NCI-H1930 (cell line): ENCODE results near the gene AKT3.

Experiments used
- DNase-seq, 2 experiments: peaks; one replicate each; lab custom pipeline; 2025; lab: John Stamatoyannopoulos, UW

The AKT3 gene

DNA sequence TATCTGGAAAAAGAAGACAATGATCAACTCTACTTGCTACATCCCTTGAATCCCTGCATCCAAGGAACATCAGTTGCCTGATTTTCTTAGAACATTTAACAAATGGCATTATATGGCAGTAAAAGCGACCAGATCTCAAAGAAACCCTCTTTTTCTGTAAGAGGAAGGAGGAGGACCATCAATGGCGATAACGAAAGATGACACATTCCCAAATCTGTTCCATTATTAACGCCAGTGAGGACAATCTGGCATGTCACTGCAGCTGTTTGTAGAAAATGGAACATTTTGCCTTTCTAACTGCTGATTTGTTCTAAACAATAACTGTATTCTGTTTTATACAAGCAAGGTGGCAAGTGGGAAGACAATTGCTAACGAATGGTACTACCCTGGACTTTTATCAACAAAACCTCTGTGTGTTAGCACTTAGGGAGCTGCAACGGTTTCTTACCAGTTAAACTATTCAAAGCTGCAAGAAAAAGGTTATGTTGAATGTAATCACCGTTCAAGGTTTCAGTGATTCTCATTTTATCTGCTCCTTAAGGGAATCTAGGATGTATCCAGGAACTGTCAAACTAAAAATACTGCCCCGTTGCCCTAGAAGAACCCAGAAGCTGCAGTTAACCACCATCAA, 342.3 kb downstream of the AKT3 start:
- no peak for DNase-seq

DNA sequence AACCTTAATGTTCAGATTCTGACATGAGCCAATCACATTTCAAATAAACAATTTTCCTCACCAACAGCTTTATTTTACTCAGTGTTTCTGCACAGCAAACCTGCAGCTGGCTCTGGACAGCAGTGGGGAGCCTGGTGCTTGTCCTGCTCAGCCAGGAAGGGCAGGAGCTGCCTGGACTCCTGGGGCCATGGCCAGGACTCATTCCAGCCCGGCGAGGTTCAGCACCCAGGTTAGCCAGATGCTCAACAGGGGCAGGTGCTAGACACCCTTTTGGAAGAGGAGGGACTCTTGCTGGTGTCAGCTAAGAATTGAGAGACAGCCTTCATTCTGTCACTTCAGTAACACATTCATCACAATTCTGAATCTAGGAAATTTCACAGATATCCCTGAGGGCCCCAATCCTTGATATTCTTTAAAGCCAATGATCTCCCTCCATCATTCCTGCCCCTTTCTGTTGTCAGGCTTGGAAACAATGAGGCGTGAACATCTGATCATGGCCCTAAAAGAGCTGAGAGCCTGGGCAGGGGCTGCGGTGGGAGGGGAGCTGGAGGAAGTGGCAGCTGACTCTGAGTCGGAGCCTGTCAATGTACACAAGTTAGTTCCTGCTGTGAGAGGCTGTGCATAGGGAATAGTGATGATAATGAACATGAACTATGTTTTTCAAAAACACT, 342.9 kb downstream of the AKT3 start:
- no peak for DNase-seq

DNA sequence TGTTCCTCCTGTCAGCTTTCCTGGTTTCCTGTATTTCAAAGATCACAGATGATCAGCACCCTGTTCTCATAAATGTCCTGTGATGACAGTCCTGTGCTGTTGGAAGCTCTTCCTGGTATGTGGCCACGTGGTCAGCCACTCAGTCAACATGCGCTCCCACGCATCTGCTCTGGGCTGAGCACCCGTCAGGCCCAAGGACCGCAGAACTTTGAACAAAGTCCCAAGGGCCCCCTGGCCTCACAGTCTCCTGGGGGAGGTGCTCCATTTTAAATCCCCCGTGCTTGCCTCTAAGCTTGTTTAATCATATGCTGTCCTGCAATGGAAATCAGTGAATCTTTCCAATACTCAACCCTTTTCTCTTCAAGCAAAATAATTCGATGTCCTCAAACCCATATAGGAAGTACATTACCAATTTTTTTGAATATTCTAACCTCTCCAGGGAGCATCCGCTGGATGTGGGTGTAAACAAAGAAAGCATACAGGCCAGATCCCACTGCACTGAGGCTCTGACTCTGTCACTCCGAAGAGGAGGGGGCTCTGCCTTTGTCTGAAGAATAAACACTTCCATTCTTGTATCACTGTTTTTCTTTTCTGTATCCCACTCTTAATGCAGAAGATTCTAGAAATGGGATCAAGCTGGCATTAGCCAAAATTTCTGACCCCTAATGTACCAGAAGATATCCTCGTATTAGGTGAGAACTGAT, 343.9 kb downstream of the AKT3 start:
- DNase-seq = no peak

DNA sequence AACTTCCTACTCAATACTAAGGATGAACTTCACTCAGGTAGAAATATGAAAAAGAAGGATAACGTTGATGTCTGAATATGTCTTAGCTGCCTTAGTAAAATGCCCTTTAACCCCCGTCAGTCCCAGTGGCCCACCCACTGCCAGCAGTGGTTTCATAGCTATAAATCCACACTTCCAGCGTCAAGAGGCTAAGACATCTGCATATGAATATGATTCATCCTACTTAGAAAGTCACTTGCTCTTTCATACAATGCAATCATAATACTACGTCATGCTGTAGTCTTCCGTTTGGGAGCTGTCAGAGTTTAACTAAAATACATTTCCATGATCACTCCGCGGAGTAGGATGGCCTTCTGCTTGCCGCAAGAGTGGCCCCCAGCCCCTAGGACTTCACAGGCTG, 346.9 kb downstream of the AKT3 start:
- DNase-seq = no peak

DNA sequence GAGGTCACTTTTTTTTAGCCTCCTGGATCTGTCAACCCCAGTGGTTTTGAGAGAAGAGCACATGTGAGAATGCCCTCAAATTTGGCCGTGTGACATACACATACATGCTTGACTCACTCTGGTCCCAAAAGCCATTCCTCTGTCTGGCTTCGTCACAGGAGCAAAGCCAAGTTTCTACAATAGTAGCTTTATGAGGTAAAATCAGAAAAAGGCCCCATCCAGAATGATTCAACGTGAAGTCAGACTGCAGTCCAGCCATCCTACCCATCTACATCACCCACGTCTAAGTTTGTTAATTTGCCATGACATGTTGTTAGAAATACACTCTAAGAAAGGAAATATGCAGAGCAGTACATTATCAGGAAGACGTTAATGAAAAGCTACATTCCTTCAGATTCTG, 349.0 kb downstream of the AKT3 start:
- DNase-seq = no peak

DNA sequence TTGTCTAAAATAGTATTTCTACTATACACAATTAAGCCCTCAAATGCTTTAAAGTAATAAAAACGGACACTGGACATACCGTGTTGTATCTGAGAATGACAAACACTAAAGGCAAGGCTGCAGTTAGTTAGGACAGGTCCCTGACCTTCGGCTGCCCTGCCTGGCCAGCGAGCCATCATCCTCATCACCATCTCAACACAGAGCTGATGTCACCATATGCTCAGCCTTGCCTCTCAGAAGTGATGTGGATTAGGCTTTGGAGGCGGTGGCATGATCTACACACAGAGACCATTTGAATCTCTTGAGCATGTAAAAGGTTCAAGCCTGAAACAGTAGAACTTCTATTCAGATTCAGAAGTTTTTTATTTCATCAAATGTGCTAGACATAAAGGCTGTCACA, 349.5 kb downstream of the AKT3 start:
- no peak for DNase-seq

DNA sequence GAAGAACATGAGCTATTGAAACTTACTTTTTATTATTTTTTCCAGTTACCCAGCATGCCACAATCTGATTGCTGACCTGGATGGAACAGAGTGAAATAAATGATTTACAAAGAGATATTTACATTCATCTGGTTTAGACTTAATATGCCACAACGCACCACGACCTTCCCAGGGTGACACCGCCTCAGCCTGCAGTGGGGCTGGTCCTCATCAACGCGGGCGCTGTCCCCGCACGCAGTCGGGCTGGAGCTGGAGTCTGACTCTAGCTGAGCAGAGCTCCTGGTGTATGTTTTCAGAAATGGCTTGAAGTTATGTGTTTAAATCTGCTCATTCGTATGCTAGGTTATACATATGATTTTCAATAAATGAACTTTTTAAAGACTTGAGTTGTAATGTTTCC, 350.3 kb downstream of the AKT3 start:
- no peak for DNase-seq

DNA sequence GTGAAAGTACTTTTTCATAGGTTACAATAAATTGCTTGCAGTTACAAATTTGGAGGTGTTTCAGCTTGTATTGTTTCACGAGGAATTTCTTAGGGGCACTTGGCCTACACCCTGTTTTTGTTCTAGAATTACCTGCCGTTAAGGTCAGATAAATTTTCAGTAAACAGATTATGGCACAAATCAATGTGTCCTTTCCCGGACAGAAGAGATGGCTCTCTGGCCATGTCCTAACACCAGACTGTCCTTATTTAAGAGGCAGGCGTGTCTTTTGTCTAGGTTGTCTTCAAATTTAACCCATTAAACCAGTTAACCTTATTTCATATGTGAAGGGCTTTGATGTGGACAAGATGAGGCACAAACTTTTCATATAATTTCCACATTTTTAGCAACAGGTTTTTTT, 350.8 kb downstream of the AKT3 start:
- DNase-seq = no peak

DNA sequence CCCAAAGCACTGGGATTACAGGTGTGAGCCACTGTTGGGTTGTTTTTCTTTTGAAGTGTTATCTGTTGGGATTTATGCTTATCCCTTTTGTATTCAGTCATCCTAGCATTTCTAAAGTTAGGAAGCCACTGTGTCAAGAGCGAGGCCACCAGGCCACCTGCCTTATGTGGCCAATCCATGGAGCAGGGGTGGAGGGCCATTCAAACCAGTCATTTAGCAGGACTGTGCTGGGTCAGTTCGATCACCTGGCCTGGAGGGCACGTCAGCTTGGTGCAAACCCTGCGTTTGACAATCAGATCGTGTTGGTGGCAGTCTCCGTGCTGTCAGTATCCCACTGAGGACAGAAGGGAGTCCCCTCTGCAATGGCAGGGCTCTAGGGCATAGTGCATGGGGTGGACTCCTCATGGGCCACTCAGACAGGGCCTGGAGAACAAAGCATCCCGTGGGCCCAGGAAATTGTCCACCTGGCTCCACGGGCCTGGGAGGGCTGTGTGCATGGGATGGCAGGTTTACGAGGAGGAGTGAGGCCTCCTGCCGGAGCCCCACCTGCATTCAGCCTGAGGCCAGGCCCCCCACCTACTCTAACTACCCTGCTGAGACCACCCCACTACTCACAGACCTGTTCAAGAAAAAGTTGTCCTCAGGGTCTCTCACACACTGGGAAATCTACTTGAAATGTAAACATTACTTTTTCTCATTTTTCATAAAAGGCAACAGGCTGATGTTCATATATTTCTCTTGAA, 351.9 kb downstream of the AKT3 start:
- DNase-seq = no peak

DNA sequence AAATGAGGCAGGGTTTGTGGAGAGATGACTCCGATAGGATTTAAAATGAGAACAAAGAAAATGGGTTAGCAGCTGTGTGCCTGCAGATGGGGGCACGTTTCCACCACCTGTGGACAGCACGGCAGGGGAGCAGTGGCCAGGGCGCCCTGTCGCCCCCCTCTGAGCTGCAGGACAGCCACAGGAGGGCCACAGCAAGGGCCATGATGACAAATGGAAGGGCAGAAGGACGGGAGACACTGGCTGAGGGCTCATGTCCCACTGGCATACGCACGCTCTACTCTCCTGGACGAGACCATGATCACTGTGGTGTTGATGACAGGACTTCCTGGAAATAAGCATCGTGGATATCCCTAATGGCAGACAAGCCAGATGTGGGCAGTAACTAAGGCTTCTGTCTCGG, 353.2 kb downstream of the AKT3 start:
- no peak for DNase-seq

DNA sequence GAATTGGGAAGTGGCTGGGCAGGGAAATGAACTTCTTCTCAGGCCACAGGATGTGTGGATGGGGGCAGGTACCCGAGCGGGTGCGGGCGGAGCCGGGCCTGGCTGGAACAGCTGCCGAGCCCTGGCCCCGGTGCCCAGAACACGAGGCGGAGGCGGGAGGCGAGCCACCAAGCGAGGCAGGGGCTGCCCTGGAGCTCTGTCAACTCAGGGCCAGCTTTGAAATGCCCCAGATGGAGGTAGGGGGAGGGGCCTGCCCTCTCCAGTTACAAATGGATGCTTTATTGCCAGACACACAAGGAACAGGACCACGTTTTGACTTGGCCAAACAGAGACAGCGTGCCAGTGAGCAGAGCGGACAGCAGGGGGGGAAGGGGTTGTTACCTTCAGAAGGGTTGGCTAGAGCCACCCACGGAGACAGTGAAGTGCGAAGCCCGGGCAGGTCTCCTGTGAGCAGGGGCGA, 353.8 kb downstream of the AKT3 start:
- no peak for DNase-seq

DNA sequence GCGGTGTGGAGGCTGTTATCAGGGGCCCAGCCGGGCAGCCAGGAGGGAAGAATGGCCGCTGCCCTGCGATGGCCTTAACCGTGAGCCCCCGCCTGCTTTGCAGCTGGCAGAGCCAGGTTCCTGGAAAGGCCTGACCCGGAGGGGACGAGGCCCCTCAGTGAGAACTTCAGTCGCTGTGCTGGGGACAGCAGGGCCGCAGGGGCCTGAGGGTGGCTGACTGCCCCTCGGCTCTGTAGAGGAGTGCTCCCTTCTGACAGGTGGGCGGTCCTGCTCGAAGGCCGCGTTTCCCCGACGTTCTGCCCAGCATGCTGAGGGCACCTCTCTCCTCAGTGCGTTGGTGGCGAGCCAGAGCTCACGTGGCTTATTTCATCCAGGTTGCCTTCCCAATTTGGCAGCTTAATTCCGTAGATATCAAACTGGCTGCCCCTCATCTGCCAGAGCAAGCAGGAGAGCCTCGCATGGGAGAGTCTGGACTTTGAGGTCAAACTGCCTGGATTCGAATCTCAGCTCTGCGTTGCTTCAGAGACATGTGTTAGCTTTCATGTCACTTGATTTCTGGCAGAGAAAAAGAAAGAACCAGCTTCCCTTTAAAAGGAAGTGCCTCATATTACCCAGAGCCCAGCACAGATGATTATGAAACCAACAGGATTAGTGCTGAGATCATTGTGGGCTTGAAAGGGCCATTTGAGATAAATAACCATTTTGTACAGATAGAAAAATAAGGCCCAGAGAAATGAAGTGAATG, 354.4 kb downstream of the AKT3 start:
- DNase-seq = no peak

DNA sequence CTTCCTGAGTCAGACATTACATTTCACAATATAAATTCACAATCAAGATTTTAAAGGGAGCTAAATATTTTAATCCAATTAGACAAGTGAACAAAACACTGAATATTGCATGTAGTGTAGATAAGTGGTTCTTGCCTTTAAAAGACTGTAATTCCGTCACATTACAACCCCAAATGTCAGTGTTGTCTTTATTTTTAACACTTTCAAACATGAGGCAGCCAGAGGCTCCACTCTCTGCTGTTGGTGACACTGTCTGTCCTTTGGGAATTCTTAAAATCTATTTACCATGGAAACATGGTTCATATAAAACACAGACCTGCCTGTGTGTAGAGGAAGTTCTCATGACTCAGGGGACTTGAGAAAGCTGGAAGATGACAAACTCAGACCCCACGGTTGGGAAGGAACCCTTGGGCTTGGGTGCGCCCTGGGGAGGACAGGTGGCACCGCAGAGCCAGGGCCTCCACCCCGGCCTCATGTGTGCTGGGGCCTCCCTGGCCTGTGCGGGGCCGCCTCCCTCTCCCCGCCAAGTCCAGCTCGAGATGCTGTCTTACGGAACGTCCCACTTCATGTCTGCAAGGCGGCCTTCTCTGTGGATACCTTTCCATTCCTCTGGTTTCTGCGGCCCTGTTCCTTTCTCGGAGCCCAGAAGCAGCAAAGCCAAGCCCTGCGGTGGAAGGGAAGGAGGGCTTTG, 355.2 kb downstream of the AKT3 start:
- no peak for DNase-seq

DNA sequence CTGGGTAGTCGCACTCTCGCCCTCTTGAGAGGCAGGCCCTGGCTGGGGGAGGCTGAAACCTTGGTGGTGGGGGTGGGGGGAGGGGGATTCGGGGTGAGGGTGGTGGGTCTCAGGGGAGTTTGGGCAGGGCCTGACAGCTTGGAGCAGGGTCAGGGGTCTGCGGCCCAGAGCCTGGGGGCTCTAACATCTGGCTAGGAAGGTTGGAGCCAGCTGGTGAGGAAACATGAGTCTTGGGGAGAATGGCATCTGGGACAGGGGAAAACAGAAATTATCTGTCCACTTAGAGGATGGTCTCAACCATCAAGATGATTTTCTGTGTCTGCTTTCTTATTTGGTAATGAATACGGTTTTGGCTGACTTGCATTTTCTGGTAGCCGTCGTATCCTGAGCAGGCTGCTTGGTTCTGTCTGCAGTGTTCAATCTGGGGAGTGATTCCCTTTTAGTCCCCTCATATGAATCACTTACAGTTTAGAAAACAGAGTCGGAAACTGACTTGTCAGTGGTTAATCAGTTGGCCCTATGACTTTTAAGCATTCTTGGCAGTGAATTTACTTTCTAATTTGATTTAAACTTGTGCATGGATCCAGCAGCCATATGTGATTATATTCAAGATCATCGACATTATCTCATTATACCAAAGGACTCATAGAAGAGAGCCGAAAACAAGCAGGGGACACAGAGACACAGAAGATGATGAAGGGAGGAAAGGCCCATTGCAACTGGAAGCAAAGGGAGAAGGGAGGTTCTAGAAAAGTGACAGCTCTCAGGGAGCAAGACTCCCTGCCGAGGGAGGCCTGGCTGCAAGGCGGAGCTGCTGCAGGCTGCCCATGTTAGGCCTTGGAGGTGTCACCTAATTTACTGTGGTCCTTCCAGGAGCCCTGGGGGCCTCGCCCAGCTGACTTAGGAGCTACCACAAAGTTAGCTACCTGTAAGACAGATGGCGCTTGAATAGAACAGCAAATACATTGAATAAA, 356.6 kb downstream of the AKT3 start:
- DNase-seq = no peak

DNA sequence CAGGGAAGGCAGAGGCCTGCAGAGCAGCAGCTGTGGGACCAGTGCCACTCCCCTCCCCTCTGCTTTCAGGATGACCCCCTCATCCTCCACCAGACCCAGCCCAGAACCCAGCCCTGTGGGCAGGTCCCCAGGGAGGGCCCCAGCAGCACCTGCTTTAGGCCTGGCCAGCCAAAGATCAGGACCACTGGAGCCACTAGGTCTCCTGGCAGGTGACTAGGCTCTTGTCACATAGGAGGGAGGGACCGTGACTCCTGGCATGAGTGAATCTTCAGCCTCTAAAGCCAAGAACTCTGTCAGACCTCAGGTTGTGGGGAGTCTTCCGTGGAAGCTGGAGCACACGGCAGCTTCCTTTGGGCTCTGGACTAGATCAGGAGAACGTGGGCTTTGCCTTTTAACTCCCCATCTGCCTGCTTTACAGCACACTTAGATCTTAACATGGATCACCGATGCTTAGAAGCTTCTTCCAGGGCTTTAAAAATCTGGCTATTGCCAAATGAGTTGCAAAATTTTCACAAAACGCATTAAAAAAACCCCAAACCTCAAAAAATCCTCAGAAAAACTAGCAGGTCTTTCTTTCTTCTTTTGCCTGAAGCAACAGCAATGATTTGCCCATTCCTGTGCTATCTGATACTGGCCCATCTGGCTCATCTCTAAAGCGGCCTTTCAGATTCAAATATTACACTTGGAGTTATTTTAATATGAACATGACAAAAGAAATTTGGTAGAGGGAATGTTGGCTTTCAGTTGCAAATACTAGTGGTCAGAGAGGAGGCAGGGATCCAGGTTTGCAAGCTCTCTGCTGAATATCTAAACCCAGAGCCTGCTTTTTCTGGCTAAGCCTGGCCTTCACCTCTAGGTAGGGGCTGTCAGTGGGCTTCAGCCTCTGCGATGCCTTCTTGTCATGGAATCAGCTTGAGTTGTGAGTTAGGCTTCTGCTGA, 359.0 kb downstream of the AKT3 start:
- DNase-seq = no peak

DNA sequence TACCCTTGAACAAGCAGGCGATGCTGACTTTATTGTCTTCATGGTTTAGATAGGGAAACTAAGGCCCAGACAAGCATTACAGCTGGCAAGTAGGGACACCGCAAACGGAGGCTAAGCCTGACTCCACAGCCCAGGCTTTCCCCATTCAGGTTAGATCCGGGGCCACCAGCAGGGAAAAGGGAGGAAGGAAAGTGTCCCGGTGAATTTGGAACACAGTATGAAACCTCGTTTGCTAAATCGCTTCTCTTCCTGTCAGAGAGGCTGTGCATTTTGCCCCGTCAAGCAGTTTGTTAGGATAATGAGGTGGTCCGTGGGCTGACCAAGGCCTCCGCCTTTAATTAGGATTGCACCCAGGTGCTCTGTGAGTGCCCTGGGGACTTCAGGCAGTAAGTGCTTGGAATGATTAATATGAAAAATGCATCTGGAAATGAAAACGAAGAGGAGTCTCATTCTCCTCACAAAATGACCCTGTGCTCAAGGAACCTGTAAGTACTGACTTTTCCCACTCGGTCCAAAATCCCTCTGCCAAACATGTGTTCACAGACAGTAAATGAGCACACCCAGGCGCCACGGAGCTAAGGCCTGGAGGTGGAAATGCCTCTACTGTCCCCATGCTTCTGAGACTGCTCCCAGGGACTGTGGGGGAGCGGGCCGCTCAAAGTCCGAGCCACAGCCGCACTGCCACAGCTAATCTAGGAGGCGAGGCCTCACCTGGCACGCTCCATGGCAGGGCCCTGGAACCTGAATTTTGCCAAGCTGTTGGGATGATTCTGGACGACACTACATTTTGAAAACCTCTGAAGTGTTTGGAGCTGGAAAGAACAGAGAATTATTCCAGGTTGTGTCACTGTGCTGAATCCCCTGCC, 360.1 kb downstream of the AKT3 start:
- DNase-seq = no peak

DNA sequence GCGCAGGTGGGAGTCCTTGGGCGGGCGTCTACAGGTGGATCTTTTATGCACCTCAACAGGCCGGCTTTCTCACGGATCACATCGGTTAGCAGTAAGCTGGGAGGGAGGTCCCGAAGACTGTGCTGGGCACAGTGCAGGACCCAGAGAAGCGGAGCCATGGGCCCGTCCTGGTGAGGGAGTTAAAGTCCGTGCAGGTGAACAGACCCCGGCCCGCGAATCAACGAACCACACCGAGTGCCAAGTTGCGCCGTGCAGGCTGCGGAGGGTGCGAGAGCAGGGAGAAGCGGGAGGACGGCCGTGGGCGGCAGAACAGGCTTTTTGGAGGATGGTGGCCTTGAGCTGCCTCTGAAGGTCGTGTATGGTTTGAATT, 360.9 kb downstream of the AKT3 start:
- DNase-seq = no peak
